Stimulated activated naive CD4-positive, alpha-beta T cell treated with Interleukin-2 at 50 U/mL for 16 hours (primary cell): ENCODE measurements around the gene RGCC.

Experiments used
- DNase-seq: peaks from one replicate; lab custom pipeline; 2025; lab: John Stamatoyannopoulos, UW

RGCC gene

DNA sequence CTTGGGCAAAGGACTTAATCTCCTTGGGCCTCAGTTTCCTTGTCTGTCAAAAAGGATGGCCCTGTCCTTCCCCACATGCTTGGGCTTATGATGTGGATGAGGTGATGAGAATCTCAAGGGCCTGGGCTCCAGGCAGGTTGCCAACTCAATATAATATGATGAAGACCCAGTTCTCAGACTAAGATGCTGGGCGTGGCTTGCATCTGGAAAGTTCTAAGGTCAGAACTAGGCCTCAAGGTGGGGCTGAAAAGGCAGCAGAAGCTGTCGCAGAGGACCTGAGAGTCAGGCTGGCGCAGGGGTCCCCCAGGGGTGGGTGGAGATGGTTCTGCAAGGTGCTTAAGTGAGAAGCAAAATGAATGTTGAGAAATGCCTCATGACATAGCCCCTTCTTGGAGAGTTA, 58.8 kb downstream of the RGCC start:
- no peak for DNase-seq

DNA sequence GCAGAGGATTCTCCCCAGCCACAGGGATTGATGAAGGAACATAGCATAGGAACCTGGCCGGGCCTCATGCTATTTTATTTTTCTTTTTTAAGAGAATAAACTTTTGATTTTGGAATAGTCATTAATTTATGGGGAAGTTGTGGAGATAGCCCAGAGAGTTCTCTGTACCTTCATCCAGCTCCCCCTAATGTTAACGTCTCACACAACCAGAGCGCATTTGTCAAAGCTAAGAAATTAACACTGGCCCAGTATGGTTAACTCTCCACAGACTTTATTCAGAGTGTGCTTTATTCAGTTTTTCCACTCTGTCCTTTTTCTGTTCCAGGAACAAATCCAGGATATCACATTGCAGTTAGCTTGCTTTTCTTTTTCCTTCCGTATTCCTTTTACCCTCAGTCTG, 59.4 kb downstream of the RGCC start:
- DNase-seq = no peak

DNA sequence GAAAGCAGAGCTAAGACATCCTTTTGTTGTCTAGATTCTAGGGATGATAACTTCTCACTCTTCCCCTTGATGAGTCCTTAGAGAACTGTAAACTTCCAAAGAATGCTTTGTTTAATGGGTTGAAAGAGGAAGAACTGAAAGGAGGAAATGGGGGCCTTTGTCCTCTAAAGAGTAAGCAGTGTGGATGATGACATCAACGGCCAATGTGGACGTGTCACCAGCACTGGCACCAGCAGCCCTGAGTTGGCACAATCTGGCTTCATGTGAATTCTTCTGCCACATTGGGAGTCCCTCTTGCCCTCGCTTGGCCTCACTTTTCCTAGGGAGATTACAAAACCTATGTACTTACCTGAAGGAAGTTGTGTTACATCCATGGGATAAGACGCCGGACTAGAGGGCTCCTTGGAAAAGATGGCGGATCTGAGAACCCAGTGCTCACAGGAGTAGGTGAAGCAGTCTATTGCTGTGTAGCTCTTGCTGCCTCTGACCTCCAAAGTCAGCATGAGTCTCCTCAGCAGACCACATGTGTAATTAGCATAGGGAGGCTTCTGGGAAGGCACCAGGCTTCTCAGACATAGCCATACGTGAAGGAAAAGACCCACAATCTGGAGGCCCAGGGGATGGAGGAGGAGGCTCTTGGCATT, 62.8 kb downstream of the RGCC start:
- no peak for DNase-seq
